HG02970 (cell line): ENCODE results near the gene LEMD1.

Source experiments
- ATAC-seq: cut with Tn5 transposase; IDR thresholded peaks from one replicate; pipeline ENCODE4 v1.9.1; 2021; ENCODE audit warnings: mild to moderate bottlenecking, moderate library complexity, moderate number of reproducible peaks; ENCODE audit not compliant: unreplicated experiment, low FRiP score

The LEMD1 gene

DNA sequence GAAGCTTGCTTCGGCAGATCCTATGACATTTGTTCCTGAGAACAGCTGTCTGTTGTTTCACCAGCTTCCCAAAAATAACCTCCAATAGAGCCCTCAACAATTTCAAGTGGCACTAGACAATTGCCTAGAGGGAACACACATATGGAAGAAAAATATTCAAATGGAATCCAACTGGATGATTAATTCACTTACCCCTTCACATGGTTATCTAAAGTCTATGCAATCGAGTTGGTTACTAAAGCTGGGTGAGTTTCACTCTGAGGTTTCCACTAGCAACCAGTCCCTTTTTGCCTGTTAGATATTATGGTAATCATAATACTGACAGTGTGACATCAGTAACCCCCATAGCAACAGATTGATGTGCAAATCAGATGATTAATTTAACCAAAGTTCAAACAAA lies at the start of gene LEMD1:
Gene LEMD1 (minus strand): TSS at position 259 of the 400 bp plus-strand sequence. CDS start 1,520 bp downstream, outside the sequence.
- no peak for ATAC-seq

DNA sequence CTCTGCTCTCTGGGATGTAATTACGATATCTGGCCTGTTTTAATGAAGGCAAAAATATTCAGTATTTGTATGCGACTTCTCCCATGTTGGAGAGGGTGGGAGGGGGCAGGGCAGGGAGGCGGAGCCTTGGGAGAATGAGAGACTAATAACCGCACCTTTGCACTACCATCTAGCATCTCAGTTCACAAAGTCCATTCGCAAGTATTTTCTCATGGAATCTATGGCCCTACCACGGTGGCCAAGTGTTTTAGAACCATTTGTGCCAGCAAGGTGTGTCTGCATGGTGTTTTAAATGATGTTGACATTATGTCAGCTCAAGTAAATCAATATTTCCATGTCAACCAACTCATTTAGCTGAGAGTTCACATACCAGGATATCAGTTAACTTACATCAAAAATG lies 48.3 kb upstream of the LEMD1 start:
- no peak for ATAC-seq

- no peak for ATAC-seq
Observed at GRCh38 chr1:205466595-205467220, 44.9 kb upstream of the LEMD1 start.

- ATAC-seq: no peak
Observed at GRCh38 chr1:205465392-205465791, 43.5 kb upstream of the LEMD1 start.

GRCh38 chr1:205458777-205459566 lies 37.1 kb upstream of the LEMD1 start:
- ATAC-seq: no peak

- no peak for ATAC-seq
Observed at GRCh38 chr1:205456868-205457745, 35.3 kb upstream of the LEMD1 start.

- ATAC-seq: no peak
Observed at GRCh38 chr1:205456383-205456867, 34.6 kb upstream of the LEMD1 start.

DNA sequence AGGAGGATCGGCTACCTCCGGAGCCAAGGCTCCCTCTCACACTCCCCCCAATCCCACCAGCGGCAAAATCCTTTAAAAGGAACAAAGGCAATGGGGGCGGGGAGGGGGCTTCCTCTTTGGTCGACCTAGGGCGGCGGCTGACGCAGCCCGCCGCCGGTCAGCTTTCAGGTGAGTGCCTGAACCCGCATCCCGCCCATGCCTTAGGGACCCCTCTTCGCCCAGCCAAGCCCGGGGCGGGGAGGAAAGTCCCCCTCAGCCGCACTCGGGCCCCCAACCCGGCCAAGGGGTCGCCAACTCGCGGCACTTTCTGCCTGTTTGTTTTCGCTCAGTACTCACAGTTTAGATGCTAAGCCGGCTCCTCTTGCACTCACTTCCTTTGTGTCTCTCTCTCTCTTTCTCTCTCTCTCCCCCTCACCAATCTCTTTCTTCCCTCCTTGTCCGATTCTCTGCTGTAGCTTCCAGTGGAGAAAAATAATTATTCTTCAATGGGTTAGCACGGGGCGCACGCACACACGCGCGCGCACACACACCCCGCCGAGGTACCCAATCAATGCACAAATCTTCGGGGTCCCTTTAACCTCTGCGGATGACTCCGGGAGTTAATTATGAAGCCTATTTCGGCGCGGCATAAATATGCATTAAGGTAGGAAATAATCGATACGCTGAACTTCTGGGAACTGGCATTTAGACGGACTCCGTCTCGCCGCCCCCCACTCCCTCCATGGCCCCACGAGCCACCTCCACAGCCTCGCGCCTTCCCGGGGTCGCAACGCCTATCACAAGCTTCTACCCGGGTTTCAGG lies 33.9 kb upstream of the LEMD1 start, which contains the start of gene BLACAT1:
Gene BLACAT1 (minus strand): TSS at position 465 of the 802 bp plus-strand sequence.
- no peak for ATAC-seq

DNA sequence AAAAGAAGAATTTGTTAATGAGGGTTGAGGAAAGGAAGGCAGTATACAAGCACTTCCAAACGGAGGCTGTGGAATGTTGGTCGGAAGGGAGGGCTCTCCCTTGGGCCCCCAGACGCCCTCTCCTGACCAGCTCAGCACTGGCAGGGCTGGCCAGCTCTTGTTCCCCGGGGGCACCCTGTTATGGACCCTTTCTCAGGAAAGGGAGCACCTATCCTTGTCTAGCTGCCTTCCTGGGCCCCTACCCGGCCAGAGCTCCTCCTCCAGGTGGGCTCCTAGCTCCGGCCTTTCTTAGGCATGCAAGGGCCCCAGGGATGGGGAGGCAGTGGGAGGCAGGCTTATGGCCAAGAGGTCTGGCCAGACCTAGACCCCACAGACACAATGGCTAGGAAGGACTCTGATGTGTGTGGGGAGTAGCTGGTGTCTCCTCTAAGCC lies 33.1 kb upstream of the LEMD1 start:
- ATAC-seq: no peak

DNA sequence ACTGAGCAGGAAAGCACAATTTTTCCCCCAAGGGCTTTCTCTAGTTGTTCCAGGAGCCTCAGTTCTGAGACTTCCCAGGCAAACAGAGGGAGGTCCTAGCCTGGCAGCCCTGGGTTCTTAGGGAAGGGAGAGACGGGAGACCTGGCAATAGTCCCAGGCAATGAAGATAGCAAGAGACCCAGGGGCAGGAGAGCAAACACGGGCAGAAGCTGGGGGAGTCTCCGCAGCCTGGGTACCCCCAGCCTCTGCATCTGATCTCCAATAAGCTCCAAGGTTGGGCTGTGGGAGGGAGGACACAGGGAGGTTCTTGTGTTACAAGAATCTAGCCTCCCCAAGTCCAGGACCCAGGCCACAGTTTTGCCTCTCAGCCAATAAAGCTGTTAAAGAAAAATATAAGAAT lies 31.6 kb upstream of the LEMD1 start:
- no peak for ATAC-seq

GRCh38 chr1:205452933-205453332 lies 31.1 kb upstream of the LEMD1 start:
- ATAC-seq: no peak

DNA sequence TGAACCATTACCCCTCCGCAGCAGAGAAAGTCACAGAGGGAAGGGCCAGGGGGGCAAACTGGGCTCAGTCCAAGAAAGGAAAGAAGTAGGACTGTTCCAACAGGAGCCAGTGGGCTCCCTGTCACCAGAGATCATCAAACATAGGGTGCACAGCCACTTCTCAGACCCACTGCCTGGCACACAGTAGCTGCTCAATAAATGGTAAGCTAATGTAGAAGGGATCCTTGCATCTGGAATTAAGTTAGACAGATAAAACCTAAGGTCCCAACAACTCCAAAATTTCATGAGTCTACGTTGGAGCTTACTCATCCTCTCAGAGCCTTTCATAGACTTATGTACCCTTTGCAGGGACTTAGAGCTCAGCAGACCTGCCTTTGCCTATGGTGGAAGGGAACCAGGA lies 30.5 kb upstream of the LEMD1 start:
- ATAC-seq: no peak

GRCh38 chr1:205451759-205452164 lies 29.9 kb upstream of the LEMD1 start:
- no peak for ATAC-seq

DNA sequence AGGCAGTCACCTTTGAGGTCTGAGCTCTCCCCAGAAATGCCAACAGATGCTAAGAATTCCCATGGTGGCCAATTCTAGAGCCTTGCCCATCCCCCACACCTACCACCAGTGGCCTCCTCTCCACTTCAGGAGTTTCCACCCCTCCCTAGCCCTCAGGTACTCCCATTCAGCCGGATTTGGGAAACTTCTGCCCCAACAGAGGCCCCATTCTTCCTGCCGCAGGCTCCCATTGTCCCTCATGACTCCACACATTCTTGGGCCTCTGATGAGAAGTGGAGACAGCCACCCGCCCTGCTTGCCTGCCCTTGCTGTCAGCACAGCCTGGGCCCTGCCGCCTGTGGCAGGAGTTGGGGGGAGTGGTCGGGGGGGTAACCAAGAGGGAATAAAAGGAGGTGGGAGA lies 29.3 kb upstream of the LEMD1 start:
- ATAC-seq: no peak

GRCh38 chr1:205450448-205450847 lies 28.6 kb upstream of the LEMD1 start:
- ATAC-seq: no peak

DNA sequence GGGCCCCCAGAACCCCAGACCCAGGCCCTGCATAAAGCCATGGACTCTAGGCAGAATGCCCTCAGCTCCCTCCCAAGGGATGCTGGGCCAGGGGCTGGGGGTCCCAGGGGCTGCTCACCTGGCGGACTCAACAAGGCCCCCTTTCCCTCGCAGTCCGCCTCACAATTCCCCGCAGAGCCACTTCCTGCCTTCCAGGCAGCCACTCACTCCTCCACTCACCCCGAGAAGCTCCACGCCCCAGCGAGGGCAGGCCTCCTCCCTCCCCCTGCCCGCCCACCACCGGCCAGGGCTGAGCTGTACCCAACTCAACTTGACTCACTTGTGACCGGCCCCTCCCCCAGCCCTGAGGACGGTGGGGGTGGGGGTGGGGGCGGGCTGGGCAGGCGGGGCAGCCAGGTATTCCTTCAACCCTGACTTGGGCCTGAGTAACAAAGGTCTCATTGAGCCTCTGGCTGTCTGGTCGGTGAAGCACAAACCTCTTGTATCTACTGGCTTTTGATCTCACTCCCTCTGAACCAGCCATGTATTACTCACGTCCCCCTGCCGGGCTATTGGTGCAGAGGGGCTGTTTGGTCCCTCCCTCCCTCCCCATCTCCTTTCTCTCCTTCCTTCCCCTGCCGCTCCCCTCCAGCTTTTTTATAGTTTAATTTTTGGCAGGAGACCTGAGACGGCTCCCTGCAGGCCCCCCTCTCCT lies 28.0 kb upstream of the LEMD1 start:
- no peak for ATAC-seq

- no peak for ATAC-seq
Observed at GRCh38 chr1:205449254-205449749, 27.4 kb upstream of the LEMD1 start.

DNA sequence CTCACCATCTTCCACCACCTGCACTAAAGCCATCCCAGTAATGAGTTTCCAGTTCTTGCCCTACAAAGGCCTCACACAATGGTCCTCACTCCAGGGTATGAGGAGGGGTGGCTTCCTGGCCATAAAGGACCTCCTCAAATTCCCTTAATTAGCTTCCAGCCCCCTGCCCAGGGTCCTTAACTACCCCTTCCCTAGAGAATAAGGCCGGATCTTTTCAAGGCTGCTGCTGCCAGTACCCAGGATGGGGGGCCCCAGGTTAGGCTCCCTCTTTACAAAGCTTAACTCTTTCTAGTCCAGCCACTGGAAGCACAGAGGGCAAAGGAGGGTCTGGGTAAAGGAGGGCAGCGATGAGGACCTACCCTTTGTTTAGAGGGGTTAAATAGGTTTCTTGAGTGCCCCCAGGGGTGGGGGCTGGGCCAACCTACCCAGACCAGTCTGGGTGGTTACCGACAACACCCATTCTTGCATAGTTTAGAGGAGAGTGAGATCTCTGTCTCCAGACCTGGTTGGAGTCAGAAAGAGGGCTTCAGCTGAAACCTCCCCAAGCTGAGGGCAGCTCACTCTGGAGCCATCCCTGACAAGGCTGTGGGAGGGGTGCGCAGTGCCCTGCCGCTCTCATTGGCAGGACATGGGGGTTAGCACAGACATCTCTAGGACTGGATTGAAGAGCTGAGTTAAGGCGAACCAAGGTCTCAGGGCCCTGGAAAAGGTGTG lies 26.8 kb upstream of the LEMD1 start:
- ATAC-seq: no peak
